ENCODE data around the gene STYXL2.

STYXL2 gene

GRCh38 chr1:167077868-167078210, 16.0 kb upstream of the STYXL2 start:
- Histone ChIP-seq H4K91ac (ENCODE audit: low read depth, low read length, poor library complexity) (no peak overlapping the region), H3K4me1 (ENCODE audit: control insufficient read depth in 2 of 2, insufficient read depth in 1 of 2, low read depth in 1 of 2, low read length in 2 of 2) (peaks cover 0 to 7% of the 10 kb centered on the region in 2 donors), H3K4me3 (ENCODE audit: low read length in 2 of 2) (no peak overlapping the region), H3K4me2 (ENCODE audit: insufficient read depth, low read length, poor library complexity, severe bottlenecking) (no peak overlapping the region), H3K27ac (replicated peaks; ENCODE audit: low read length) (no peak overlapping the region), H3K27me3 (ENCODE audit: control insufficient read depth in 3 of 3, insufficient read depth in 3 of 3, low read depth in 1 of 3, low read length in 3 of 3) (peaks cover 0 to 8% (median 0%) of the 10 kb centered on the region in 3 experiments), H3K79me1 (ENCODE audit: low read depth, low read length) (no peaks in the 10 kb centered on the region), H3K9me3 (replicated peaks in 1 of 2; ENCODE audit: control insufficient read depth in 2 of 2, insufficient read depth in 1 of 2, low read depth in 1 of 2, low read length in 2 of 2) (no peaks in the 10 kb centered on the region), H3K4ac (ENCODE audit: low read length) (no peak overlapping the region), H3K23ac (ENCODE audit: low read depth, low read length, poor library complexity) (no peak overlapping the region), H4K8ac (ENCODE audit: low read depth, low read length) (no peak overlapping the region), H2BK5ac (ENCODE audit: low read length) (no peak overlapping the region), H2AK5ac (ENCODE audit: low read depth, low read length) (no peak overlapping the region), H2BK15ac (ENCODE audit: low read length) (no peak overlapping the region), H2BK12ac (ENCODE audit: low read length) (no peak overlapping the region), H3K14ac (ENCODE audit: low read length) (no peak overlapping the region), H2AFZ (ENCODE audit: low read length) (no peak overlapping the region), H2BK120ac (ENCODE audit: low read depth, low read length) (no peak overlapping the region), H3K36me3 (replicated peaks in 1 of 2; ENCODE audit: control insufficient read depth in 2 of 2, insufficient read depth in 2 of 2, low read length in 2 of 2) (no peaks in the 10 kb centered on the region), H3K9ac (ENCODE audit: low read depth, low read length, poor library complexity) (no peak overlapping the region), H3K18ac (ENCODE audit: low read length) (no peak overlapping the region)
- DNase-seq (ENCODE audit: low spot score): no peak

DNA sequence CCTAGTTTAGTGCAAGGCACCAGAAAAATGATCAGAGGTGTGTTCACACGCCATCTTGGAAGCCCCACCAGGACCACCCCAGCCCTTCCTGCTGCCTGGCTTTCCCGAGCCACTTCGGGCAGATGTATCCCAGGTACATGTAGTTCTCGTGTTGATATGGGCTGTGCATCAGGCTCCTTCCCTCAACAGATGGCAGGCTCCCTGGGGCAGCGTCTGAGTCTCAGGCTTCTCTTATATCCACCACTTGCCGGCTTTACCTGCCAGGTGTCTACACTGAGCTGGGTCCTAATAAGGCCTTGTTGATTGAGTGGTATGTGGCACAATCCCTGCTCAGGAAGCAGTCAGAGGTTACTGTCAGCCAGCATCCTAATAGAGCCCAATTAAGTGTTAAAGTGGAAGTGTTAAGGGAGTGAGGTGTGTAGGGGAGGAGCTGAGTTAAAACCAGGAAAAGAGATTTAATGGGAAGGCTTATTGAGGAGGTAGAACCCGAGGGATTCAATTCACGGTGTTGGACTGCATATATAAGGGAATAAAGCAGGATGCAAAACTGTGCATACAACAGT, 12.2 kb upstream of the STYXL2 start:
- H2AFZ ChIP-seq (ENCODE audit: low read length): no peak overlapping the region
- no peak overlapping the region for H4K91ac ChIP-seq (ENCODE audit: low read depth, low read length, poor library complexity)
- H4K8ac ChIP-seq (ENCODE audit: low read depth, low read length): no peak overlapping the region
- no peaks in the 10 kb centered on the region for H3K36me3 ChIP-seq (replicated peaks in 1 of 2; ENCODE audit: control insufficient read depth in 2 of 2, insufficient read depth in 2 of 2, low read length in 2 of 2)
- no peak for DNase-seq (ENCODE audit: low spot score)
- no peak overlapping the region for H3K4ac ChIP-seq (ENCODE audit: low read length)
- H2BK120ac ChIP-seq (ENCODE audit: low read depth, low read length): no peak overlapping the region
- H3K4me2 ChIP-seq (ENCODE audit: insufficient read depth, low read length, poor library complexity, severe bottlenecking): no peak overlapping the region
- H3K4me3 ChIP-seq (ENCODE audit: low read length in 2 of 2): no peak overlapping the region
- H3K9ac ChIP-seq (ENCODE audit: low read depth, low read length, poor library complexity): no peak overlapping the region
- H3K14ac ChIP-seq (ENCODE audit: low read length): no peak overlapping the region
- H3K18ac ChIP-seq (ENCODE audit: low read length): no peak overlapping the region
- peaks cover 0 to 4% of the 10 kb centered on the region in 2 donors for H3K9me3 ChIP-seq (replicated peaks in 1 of 2; ENCODE audit: control insufficient read depth in 2 of 2, insufficient read depth in 1 of 2, low read depth in 1 of 2, low read length in 2 of 2)
- H3K27ac ChIP-seq (replicated peaks; ENCODE audit: low read length): no peak overlapping the region
- H3K23ac ChIP-seq (ENCODE audit: low read depth, low read length, poor library complexity): no peak overlapping the region
- H2BK15ac ChIP-seq (ENCODE audit: low read length): no peak overlapping the region
- WGBS, 2 donors (ENCODE audit: extremely low coverage in 2 of 2, insufficient read length in 2 of 2, insufficient replicate concordance in 1 of 2): no CpG with 5 or more reads among the region's 8 CpGs
- H2BK5ac ChIP-seq (ENCODE audit: low read length): no peak overlapping the region
- H3K27me3 ChIP-seq (ENCODE audit: control insufficient read depth in 3 of 3, insufficient read depth in 3 of 3, low read depth in 1 of 3, low read length in 3 of 3): peaks cover 0 to 13% (median 0%) of the 10 kb centered on the region in 3 experiments
- H3K4me1 ChIP-seq (ENCODE audit: control insufficient read depth in 2 of 2, insufficient read depth in 1 of 2, low read depth in 1 of 2, low read length in 2 of 2): no peaks in the 10 kb centered on the region
- H3K79me1 ChIP-seq (ENCODE audit: low read depth, low read length): no peaks in the 10 kb centered on the region
- H2BK12ac ChIP-seq (ENCODE audit: low read length): no peak overlapping the region
- H2AK5ac ChIP-seq (ENCODE audit: low read depth, low read length): no peak overlapping the region

GRCh38 chr1:167082511-167083027, 11.3 kb upstream of the STYXL2 start:
- H3K27me3 ChIP-seq (ENCODE audit: control insufficient read depth in 3 of 3, insufficient read depth in 3 of 3, low read depth in 1 of 3, low read length in 3 of 3): peaks cover 0 to 13% (median 0%) of the 10 kb centered on the region in 3 experiments
- H3K79me1 ChIP-seq (ENCODE audit: low read depth, low read length): no peaks in the 10 kb centered on the region
- H3K4me3 ChIP-seq (ENCODE audit: low read length in 2 of 2): peak overlapping the region in 1 of 2 donors; percentile 29
- H3K27ac ChIP-seq (replicated peaks; ENCODE audit: low read length): no peak overlapping the region
- H2AK5ac ChIP-seq (ENCODE audit: low read depth, low read length): no peak overlapping the region
- no peak overlapping the region for H2AFZ ChIP-seq (ENCODE audit: low read length)
- peak overlapping the region; percentile 0 for H3K14ac ChIP-seq (ENCODE audit: low read length)
- H2BK120ac ChIP-seq (ENCODE audit: low read depth, low read length): no peak overlapping the region
- H4K8ac ChIP-seq (ENCODE audit: low read depth, low read length): no peak overlapping the region
- H2BK15ac ChIP-seq (ENCODE audit: low read length): no peak overlapping the region
- DNase-seq (ENCODE audit: low spot score): no peak
- H4K91ac ChIP-seq (ENCODE audit: low read depth, low read length, poor library complexity): peak overlapping the region; percentile 33
- no peak overlapping the region for H3K23ac ChIP-seq (ENCODE audit: low read depth, low read length, poor library complexity)
- H3K4ac ChIP-seq (ENCODE audit: low read length): no peak overlapping the region
- H3K4me2 ChIP-seq (ENCODE audit: insufficient read depth, low read length, poor library complexity, severe bottlenecking): no peak overlapping the region
- H3K36me3 ChIP-seq (replicated peaks in 1 of 2; ENCODE audit: control insufficient read depth in 2 of 2, insufficient read depth in 2 of 2, low read length in 2 of 2): no peaks in the 10 kb centered on the region
- H3K18ac ChIP-seq (ENCODE audit: low read length): peak overlapping the region; percentile 3
- no peak overlapping the region for H2BK5ac ChIP-seq (ENCODE audit: low read length)
- no peak overlapping the region for H3K9ac ChIP-seq (ENCODE audit: low read depth, low read length, poor library complexity)
- no peaks in the 10 kb centered on the region for H3K4me1 ChIP-seq (ENCODE audit: control insufficient read depth in 2 of 2, insufficient read depth in 1 of 2, low read depth in 1 of 2, low read length in 2 of 2)
- H2BK12ac ChIP-seq (ENCODE audit: low read length): no peak overlapping the region
- WGBS, 2 donors (ENCODE audit: extremely low coverage in 2 of 2, insufficient read length in 2 of 2, insufficient replicate concordance in 1 of 2): no CpG with 5 or more reads among the region's 11 CpGs
- H3K9me3 ChIP-seq (replicated peaks in 1 of 2; ENCODE audit: control insufficient read depth in 2 of 2, insufficient read depth in 1 of 2, low read depth in 1 of 2, low read length in 2 of 2): peaks cover 0 to 4% of the 10 kb centered on the region in 2 donors

- Histone ChIP-seq H2BK120ac (ENCODE audit: low read depth, low read length) (no peak overlapping the region), H2BK12ac (ENCODE audit: low read length) (no peak overlapping the region), H4K91ac (ENCODE audit: low read depth, low read length, poor library complexity) (no peak overlapping the region), H2AK5ac (ENCODE audit: low read depth, low read length) (no peak overlapping the region), H3K23ac (ENCODE audit: low read depth, low read length, poor library complexity) (no peak overlapping the region), H3K9ac (ENCODE audit: low read depth, low read length, poor library complexity) (no peak overlapping the region), H3K36me3 (replicated peaks in 1 of 2; ENCODE audit: control insufficient read depth in 2 of 2, insufficient read depth in 2 of 2, low read length in 2 of 2) (no peaks in the 10 kb centered on the region), H3K18ac (ENCODE audit: low read length) (no peak overlapping the region), H3K79me1 (ENCODE audit: low read depth, low read length) (no peaks in the 10 kb centered on the region), H3K9me3 (replicated peaks in 1 of 2; ENCODE audit: control insufficient read depth in 2 of 2, insufficient read depth in 1 of 2, low read depth in 1 of 2, low read length in 2 of 2) (peaks cover 0 to 4% of the 10 kb centered on the region in 2 donors), H3K27ac (replicated peaks; ENCODE audit: low read length) (no peak overlapping the region), H2AFZ (ENCODE audit: low read length) (no peak overlapping the region), H3K4me1 (ENCODE audit: control insufficient read depth in 2 of 2, insufficient read depth in 1 of 2, low read depth in 1 of 2, low read length in 2 of 2) (no peaks in the 10 kb centered on the region), H3K4me3 (ENCODE audit: low read length in 2 of 2) (no peak overlapping the region), H3K4me2 (ENCODE audit: insufficient read depth, low read length, poor library complexity, severe bottlenecking) (no peak overlapping the region), H3K4ac (ENCODE audit: low read length) (no peak overlapping the region), H3K14ac (ENCODE audit: low read length) (no peak overlapping the region), H2BK15ac (ENCODE audit: low read length) (no peak overlapping the region), H3K27me3 (ENCODE audit: control insufficient read depth in 3 of 3, insufficient read depth in 3 of 3, low read depth in 1 of 3, low read length in 3 of 3) (peaks cover 0 to 13% (median 0%) of the 10 kb centered on the region in 3 experiments), H2BK5ac (ENCODE audit: low read length) (no peak overlapping the region), H4K8ac (ENCODE audit: low read depth, low read length) (no peak overlapping the region)
- no peak for DNase-seq (ENCODE audit: low spot score)
- WGBS, 2 donors (ENCODE audit: extremely low coverage in 2 of 2, insufficient read length in 2 of 2, insufficient replicate concordance in 1 of 2): no CpG with 5 or more reads among the region's 6 CpGs
These were observed 10.7 kb upstream of the STYXL2 start for GRCh38 chr1:167083066-167083665.

Data from neuronal stem cell (in vitro differentiated cells).